ENCODE data around the gene ADNP2. TPM values are rescaled to one million over a fixed set of nuclear protein-coding genes. Genes with fewer than 3 reads are reported as not detected.

The ADNP2 gene
- total RNA-seq, 1 donor from 2014 or later: 14.2 TPM

GRCh38 chr18:80180778-80181564 is 71.9 kb downstream of the ADNP2 start:
- TF ChIP-seq CTCF (IDR thresholded peaks at IDR 0.05): no peak
- Histone ChIP-seq H3K27ac (no peak overlapping the region), H3K27me3 (no peaks in the 10 kb centered on the region), H3K4me3 (no peak overlapping the region), H3K9me3 (no peaks in the 10 kb centered on the region), H3K4me1 (no peaks in the 10 kb centered on the region), H3K36me3 (no peaks in the 10 kb centered on the region)
- ATAC-seq (no peak), DNase-seq (peak; percentile 54)
- intact Hi-C loops (cut with DNase I): no loop called here

- no peak for ATAC-seq
- peak; percentile 56 for DNase-seq
- no peaks in the 10 kb centered on the region for H3K9me3 ChIP-seq
- H3K36me3 ChIP-seq: no peaks in the 10 kb centered on the region
- no peaks in the 10 kb centered on the region for H3K27me3 ChIP-seq
- H3K27ac ChIP-seq: no peak overlapping the region
- no peak for TF ChIP-seq CTCF (IDR thresholded peaks at IDR 0.05)
- intact Hi-C loops (cut with DNase I): no loop called here
- H3K4me1 ChIP-seq: no peaks in the 10 kb centered on the region
- H3K4me3 ChIP-seq: no peak overlapping the region
These were observed 72.8 kb downstream of the ADNP2 start for GRCh38 chr18:80181642-80182461.

DNA sequence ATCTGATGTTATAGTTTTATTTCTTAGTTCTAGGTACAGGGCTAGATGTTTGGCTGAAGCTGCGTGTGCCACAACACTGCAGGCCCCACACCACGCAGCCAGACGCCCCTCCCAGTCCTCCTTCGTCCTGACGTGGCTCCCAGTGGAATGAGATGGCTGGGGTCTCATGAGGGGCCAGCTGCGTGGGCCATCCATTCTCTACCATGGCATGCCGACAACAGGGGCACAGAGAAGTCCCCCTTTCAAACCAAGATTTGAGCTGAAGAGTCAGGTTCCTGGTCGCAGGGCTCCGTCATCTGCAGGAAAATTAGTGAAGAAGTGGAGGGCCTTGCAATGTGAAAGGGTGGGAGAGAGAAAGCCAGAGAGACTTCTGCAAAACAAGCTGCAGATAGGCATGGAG is 73.8 kb downstream of the ADNP2 start:
- Histone ChIP-seq H3K36me3 (no peaks in the 10 kb centered on the region), H3K4me3 (no peak overlapping the region), H3K27me3 (no peaks in the 10 kb centered on the region), H3K27ac (no peak overlapping the region), H3K4me1 (no peaks in the 10 kb centered on the region), H3K9me3 (no peaks in the 10 kb centered on the region)
- no peak for TF ChIP-seq CTCF (IDR thresholded peaks at IDR 0.05)
- no peak for ATAC-seq
- intact Hi-C loops (cut with DNase I): no loop called here
- DNase-seq: peak; percentile 44

GRCh38 chr18:80183273-80184050 is 74.4 kb downstream of the ADNP2 start:
- no peak overlapping the region for H3K4me3 ChIP-seq
- no peak for TF ChIP-seq CTCF (IDR thresholded peaks at IDR 0.05)
- no peaks in the 10 kb centered on the region for H3K4me1 ChIP-seq
- ATAC-seq: no peak
- H3K9me3 ChIP-seq: no peaks in the 10 kb centered on the region
- intact Hi-C loops (cut with DNase I): no loop called here
- no peaks in the 10 kb centered on the region for H3K27me3 ChIP-seq
- peak; percentile 35 for DNase-seq
- no peaks in the 10 kb centered on the region for H3K36me3 ChIP-seq
- no peak overlapping the region for H3K27ac ChIP-seq

DNA sequence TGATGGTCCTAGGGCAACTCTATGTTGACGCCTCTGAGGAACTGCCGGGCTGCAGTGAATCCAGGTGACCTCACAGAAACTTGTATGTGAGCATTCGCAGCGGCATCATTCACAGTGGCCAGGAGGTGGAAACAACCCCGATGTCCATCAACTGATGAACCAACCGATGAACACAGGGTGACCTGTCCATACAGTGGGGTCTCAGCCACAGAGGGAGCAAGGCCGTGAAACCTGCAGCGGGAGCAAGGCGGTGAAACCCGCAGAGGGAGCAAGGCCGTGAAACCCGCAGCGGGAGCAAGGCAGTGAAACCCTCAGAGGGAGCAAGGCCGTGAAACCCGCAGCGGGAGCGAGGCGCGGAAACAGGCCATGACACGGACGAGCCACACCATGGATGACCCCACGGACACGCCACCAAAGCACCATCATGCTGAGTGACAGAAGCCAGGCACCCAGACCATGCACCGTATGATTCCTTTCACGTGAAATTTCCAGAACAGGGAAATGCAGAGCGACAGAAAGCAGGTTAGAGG is 75.2 kb downstream of the ADNP2 start:
- Histone ChIP-seq H3K9me3 (no peaks in the 10 kb centered on the region), H3K27ac (no peak overlapping the region), H3K4me1 (no peaks in the 10 kb centered on the region), H3K4me3 (no peak overlapping the region), H3K36me3 (no peaks in the 10 kb centered on the region), H3K27me3 (no peaks in the 10 kb centered on the region)
- peak; percentile 51 for DNase-seq
- intact Hi-C loops (cut with DNase I): no loop called here
- no peak for ATAC-seq
- no peak for TF ChIP-seq CTCF (IDR thresholded peaks at IDR 0.05)

Measured in upper lobe of right lung (tissue), 1 donor.